AG04450 (cell line): ENCODE measurements around the gene TGFBR2. TPM values are rescaled to one million over a fixed set of nuclear protein-coding genes. Genes with fewer than 3 reads are reported as not detected.

Experiments
- CTCF ChIA-PET: fragments of 300-600, 350-600 bp; formaldehyde crosslinking; extraction: SDS; loops from one replicate; lab custom pipeline; 2022; ENCODE audit warnings: antibody characterized with exemption, inconsistent platforms; lab: Charles Lee
- POLR2A ChIA-PET: fragments of 350-600 bp; formaldehyde crosslinking; extraction: SDS; loops from one replicate; lab custom pipeline; 2021; ENCODE audit warnings: antibody characterized with exemption, inconsistent platforms; lab: Yijun Ruan, JAX
- DNase-seq: peaks from one replicate; pipeline ENCODE4 v3.0.0-alpha.2; 2011; ENCODE audit warnings: low read depth, low spot score
- H3K27ac ChIP-seq: one replicate; pipeline ENCODE4 v1.5.1; 2012; ENCODE audit warnings: low read depth, low read length, control low read depth
- H3K27me3 ChIP-seq: one replicate; pipeline ENCODE4 v1.6.0; 2012; ENCODE audit warnings: low read length; ENCODE audit not compliant: control insufficient read depth, insufficient read depth
- H3K4me3 ChIP-seq: 2 replicates; pipeline ENCODE4 v1.5.1; 2011; ENCODE audit warnings: mild to moderate bottlenecking, low read depth, low read length, control low read depth
- H3K9me3 ChIP-seq: 2 replicates; pipeline ENCODE4 v1.5.1; 2012; ENCODE audit warnings: low read length; ENCODE audit not compliant: control insufficient read depth, insufficient read depth
- CTCF ChIP-seq: IDR thresholded peaks from 2 replicates; pipeline ENCODE4 v1.5.1; 2011; ENCODE audit warnings: low read depth, low read length, control low read depth, inconsistent platforms
- polyA plus RNA-seq: library from polyadenylated mRNA; depleted of rRNA; stranded (reverse); fragments of >200 nt; gene quantifications from 2 replicates; pipeline ENCODE4 v1.2.3, GENCODE V29; 2011

TGFBR2 gene
- polyA plus RNA-seq, 1 experiment, result 158 TPM

DNA sequence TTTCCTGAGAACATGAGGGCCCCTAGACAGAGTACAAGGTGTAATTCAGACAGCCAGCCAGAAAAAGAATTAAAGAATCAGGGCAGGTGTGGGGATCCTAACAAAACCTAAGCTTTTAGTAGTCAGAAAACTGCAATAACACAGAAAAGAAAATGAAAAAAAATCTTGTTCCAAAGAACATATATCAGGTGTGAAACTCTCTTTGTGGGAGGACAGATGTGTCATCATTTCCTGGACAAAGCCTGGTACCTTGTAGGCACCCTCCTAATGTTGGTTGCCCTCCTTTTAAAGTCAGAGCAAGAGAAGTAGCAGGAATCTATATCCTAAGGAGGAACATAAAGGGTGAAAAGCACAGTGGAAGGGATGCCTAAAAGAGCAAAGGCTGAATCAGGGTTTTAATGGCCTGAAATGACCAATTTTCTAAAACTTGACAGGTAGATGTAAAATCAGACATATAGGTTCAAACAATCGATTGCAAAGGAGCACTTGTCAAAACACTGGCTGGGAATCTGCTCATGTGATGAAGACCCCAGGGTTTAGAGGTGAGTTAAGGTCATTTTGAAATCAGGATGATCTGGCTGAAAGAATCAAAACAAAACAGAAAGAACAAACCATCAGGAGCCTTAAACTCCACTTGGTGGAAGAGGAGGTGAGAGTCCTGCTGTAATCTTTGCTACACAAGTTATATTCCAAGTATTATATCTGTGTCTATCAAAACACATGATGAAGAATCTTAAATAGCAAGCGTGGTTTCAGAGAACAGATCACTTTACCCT is 54.9 kb downstream of the TGFBR2 start:
- Histone ChIP-seq H3K9me3 (no peaks in the 10 kb centered on the region), H3K4me3 (no peak overlapping the region), H3K27ac (no peak overlapping the region), H3K27me3 (no peaks in the 10 kb centered on the region)
- TF ChIP-seq CTCF, result no peak
- POLR2A ChIA-PET, result no interaction called here
- DNase-seq, result no peak
- CTCF ChIA-PET, result no interaction called here

DNA sequence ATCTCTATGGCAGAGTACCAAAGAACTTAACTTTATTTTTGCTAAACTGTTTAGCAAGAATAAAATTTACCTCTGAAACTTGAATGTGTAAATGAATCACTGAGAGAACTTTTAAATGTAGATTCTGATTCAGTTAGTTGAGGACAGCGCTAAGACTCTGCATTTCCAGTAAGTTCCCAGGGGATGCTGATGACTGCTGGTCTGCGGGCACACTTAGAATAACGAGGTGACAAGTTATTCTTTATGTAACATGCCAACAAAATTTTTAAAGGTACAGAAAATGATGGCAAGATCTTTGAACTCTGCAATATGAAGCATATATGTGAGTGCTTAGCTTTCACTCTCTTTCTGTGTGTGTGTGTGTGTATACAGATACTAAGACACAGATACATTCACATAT is 56.4 kb downstream of the TGFBR2 start:
- Histone ChIP-seq H3K27ac (no peak overlapping the region), H3K9me3 (no peaks in the 10 kb centered on the region), H3K27me3 (no peaks in the 10 kb centered on the region), H3K4me3 (no peak overlapping the region)
- no peak for TF ChIP-seq CTCF
- DNase-seq, result no peak
- POLR2A ChIA-PET, result no interaction called here
- CTCF ChIA-PET, result no interaction called here

DNA sequence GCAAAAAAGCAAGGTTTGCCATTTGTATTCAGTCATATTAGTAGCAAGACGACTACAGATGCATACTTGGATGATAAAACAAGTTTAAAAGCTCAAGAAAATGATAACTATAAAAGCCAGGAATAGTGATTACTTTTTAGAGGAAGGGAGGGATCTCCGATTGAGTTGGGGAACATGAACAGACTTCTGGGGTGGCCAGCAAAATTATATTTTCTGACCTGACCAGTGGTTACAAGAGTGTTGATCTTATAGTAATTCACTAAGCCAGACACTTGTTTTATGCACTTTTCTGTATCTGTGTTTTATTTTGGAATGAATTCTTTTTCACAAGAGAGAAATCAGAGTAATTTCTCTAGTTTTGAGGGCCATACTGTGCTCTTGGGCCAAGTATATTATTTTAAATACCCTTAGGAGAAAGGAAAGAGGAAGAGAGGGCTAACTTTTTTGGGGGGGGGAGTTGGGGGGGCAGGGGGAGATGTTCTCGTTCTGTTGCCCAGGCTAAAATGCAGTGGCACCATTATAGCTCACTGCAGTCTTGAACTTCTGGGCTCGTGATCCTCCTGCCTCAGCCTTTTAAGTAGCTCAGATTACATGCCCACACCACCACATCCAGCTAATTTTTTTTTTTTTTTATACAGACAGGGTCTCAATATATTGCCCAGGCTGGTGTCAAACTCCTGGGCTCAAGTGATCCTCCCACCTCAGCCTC is 57.3 kb downstream of the TGFBR2 start:
- POLR2A ChIA-PET, result interaction anchor here (0.7 kb wide), 2 partner anchors 19 to 80 kb away, joined by 3 to 4 read pairs; no protein-coding TSS in a partner anchor
- Histone ChIP-seq H3K9me3 (no peaks in the 10 kb centered on the region), H3K4me3 (no peak overlapping the region), H3K27ac (no peak overlapping the region), H3K27me3 (no peaks in the 10 kb centered on the region)
- TF ChIP-seq CTCF, result no peak
- DNase-seq, result no peak
- CTCF ChIA-PET, result no interaction called here

- CTCF ChIA-PET, result no interaction called here
- Histone ChIP-seq H3K27ac (no peak overlapping the region), H3K9me3 (no peaks in the 10 kb centered on the region), H3K4me3 (no peak overlapping the region), H3K27me3 (no peaks in the 10 kb centered on the region)
- no peak for TF ChIP-seq CTCF
- DNase-seq, result no peak
- POLR2A ChIA-PET, result interaction anchor here (0.7 kb wide), 2 partner anchors 18 to 81 kb away, joined by 3 to 4 read pairs; no protein-coding TSS in a partner anchor
Measured at GRCh38 chr3:30664459-30664858, 58.1 kb downstream of the TGFBR2 start.

- H3K27ac ChIP-seq, result no peak overlapping the region
- ChIA-PET POLR2A (no interaction called here), CTCF (no interaction called here)
- H3K4me3 ChIP-seq, result no peak overlapping the region
- no peaks in the 10 kb centered on the region for H3K9me3 ChIP-seq
- no peak for DNase-seq
- TF ChIP-seq CTCF, result no peak
- H3K27me3 ChIP-seq, result no peaks in the 10 kb centered on the region
Measured at GRCh38 chr3:30664884-30665283, 58.5 kb downstream of the TGFBR2 start.
